HAP-1 (cell line): ENCODE results near the gene SPRED3.
A peak's percentile ranks its signal among the peaks of the same experiment; 100 is the strongest.
"Not testable (repeated sequence)": the region's sequence is repeated elsewhere in the genome, so short reads cannot be mapped to it uniquely, and the experiment has no call there.

Source experiments
- DNase-seq, 2 experiments: peaks; one replicate each; pipeline ENCODE4 v3.0.0-alpha.2; 2016 to 2020; ENCODE audit warnings: low spot score in 2 of 2
- H3K27me3 ChIP-seq: fragments of 250-450 bp; sonication (Bioruptor Pico); 2 replicates; pipeline ENCODE4 v1.5.1; 2020; ENCODE audit warnings: low read depth, mild to moderate bottlenecking, moderate library complexity
- H3K36me3 ChIP-seq: fragments of 250-450 bp; sonication (Bioruptor Pico); replicated peaks from 2 replicates; pipeline ENCODE4 v1.5.1; 2020; ENCODE audit warnings: mild to moderate bottlenecking
- H3K4me1 ChIP-seq: fragments of 250-450 bp; sonication (Bioruptor Pico); 2 replicates; pipeline ENCODE4 v1.5.1; 2020; ENCODE audit warnings: mild to moderate bottlenecking
- H3K4me3 ChIP-seq: fragments of 250-450 bp; sonication (Bioruptor Pico); 2 replicates; pipeline ENCODE4 v1.5.1; 2020; ENCODE audit warnings: mild to moderate bottlenecking, moderate library complexity
- H3K9me3 ChIP-seq: fragments of 250-450 bp; sonication (Bioruptor Pico); 2 replicates; pipeline ENCODE4 v1.5.1; 2020; ENCODE audit warnings: mild to moderate bottlenecking, moderate library complexity
- in situ Hi-C: fragments of 300-500 bp; cut with MboI; formaldehyde crosslinking; loops from 3 replicates; pipeline ENCODE4 v1.14.3; 2020; ENCODE audit warnings: low sequenced_read_pairs, inconsistent platforms, mixed read lengths

Gene SPRED3

DNA sequence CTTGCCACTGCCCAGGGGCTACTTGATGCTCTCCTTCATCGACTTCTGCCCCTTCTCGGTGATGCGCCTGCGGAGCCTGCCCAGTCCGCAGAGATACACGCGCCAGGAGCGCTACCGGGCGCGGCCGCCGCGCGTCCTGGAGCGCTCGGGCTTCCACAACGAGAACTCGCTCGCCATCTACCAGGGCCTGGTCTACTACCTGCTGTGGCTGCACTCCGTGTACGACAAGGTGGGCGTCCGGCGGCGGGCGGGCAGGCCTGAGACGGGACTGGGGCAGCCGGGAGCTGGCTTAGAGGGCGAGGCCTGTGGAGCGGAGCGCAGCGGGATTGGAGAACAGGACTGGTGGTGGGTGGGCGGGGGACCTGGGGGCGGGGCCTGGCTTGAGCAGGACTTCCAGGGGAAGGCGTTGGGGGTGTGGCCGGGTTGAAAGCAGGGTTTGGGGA lies 26.8 kb upstream of the SPRED3 start:
- Histone ChIP-seq H3K4me3 (peak overlapping the region; percentile 40), H3K9me3 (peaks cover 4% of the 10 kb centered on the region), H3K27me3 (peaks cover 9% of the 10 kb centered on the region; the same call in 1 of the 2 replicates), H3K4me1 (peaks cover 11% of the 10 kb centered on the region), H3K36me3 (no peaks in the 10 kb centered on the region)
- peak; percentile 90 to 97 for DNase-seq
- in situ Hi-C loops, result no loop called here

DNA sequence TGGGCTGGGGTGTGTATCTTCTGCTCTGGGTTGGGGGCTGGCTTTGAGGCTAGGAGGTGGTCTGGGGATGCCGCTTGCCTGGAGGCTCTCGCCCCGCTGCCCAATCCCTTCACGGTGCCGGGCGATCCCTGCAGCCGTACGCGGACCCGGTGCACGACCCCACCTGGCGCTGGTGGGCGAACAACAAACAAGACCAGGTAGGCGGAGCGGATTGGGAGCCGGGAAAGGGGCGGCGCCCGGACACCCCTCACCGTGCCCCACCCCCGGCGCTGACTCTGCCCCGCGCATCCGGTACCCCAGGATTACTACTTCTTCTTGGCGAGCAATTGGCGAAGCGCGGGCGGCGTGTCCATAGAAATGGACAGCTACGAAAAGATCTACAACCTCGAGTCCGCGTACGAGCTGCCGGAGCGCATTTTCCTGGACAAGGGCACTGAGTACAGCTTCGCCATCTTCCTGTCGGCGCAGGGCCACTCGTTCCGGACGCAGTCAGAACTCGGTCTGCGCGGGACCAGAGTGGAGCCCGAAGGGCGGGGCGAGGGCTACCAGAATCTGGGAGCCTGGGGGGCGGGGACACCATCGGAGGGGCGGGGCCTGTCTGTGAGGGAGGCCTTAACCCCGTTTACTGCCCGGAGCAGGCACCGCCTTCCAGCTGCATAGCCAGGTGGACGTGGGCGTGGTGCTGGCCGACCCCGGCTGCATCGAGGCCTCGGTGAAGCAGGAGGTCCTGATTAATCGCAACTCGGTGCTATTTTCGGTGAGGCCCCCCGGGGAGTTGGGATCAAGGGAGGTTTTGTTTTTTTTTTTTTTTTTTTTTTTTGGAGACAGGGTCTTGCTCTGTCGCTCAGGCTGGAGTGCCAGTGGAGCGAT lies 26.2 kb upstream of the SPRED3 start:
- Histone ChIP-seq H3K9me3 (peaks cover 4% of the 10 kb centered on the region), H3K27me3 (peaks cover 9% of the 10 kb centered on the region; the same call in 1 of the 2 replicates), H3K4me3 (peak overlapping the region; percentile 40), H3K36me3 (no peaks in the 10 kb centered on the region), H3K4me1 (peaks cover 11% of the 10 kb centered on the region)
- in situ Hi-C loops, result no loop called here
- peak; percentile 74 to 96 for DNase-seq

DNA sequence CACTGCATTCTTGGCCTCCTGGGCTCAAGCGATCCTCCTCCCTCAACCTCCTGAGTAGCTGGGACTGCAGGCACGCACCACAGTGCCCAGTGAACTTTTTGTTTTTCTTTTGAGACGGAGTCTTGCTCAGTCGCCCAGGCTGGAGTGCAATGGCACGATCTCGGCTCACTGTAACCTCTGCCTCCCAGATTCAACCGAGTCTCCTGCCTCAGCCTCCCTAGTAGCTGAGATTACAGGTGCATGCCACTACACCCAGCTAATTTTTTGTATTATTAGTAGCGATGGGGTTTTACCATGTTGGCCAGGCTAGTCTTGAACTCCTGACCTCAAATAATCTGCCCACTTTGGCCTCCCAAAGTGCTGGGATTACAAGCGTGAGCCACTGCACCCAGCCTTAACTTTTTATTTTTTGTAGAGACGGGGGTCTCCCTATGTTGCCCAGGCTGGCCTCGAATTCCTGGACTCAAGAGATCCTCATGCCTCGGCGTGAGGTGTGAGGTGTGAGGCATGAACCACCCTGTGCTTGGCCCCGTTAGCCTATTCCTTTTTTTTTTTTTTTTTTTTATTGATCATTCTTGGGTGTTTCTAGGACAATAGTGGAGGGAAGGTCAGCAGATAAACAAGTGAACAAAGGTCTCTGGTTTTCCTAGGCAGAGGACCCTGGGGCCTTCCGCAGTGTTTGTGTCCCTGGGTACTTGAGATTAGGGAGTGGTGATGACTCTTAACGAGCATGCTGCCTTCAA lies 25.4 kb upstream of the SPRED3 start:
- peaks cover 11% of the 10 kb centered on the region for H3K4me1 ChIP-seq
- H3K36me3 ChIP-seq, DNase-seq, in situ Hi-C loops, H3K27me3 ChIP-seq, H3K4me3 ChIP-seq, H3K9me3 ChIP-seq: not testable (repeated sequence)

DNA sequence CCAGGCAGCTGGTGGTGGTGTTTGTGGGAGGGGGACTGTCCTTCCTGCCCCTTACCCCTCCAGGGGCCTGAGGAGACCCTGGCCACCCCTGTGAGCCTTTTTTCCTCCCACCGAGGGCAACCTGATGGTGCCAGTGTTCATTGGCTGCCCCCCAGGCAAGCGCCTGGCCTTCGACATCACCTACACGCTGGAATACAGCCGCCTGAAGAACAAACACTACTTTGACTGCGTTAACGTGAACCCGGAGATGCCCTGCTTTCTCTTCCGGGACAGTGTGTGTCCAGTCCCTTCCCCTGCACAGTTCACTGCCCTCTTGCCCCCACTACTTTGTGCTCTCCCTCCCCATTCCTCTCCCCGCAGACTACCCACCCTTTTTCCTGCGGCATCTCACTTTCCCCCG lies 21.5 kb upstream of the SPRED3 start:
- Histone ChIP-seq H3K4me3 (no peak overlapping the region), H3K4me1 (peaks cover 5% of the 10 kb centered on the region), H3K27me3 (no peaks in the 10 kb centered on the region), H3K9me3 (peaks cover 4% of the 10 kb centered on the region), H3K36me3 (no peaks in the 10 kb centered on the region)
- in situ Hi-C loops, result no loop called here
- no peak for DNase-seq

DNA sequence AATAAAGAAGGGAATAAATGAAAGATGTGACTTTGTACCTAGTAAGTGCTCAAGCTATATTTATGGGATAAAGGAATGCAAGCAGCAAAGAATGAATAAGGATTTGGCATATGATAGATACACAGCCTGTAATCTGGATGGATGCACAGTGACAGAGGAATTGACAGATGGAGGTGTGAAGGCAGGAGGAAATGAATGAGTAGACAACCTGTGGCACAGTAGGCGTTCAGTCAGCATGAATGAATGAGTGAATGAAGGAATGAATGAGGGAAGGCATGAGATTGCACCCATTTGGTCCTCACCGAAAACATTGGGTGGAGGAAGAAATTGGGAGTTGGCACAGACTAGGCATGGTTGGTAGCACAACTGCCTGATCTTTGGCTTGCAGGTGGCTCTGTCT lies 18.9 kb upstream of the SPRED3 start:
- no peak for DNase-seq
- Histone ChIP-seq H3K4me1 (no peaks in the 10 kb centered on the region; the same call in 1 of the 2 replicates), H3K27me3 (no peaks in the 10 kb centered on the region), H3K4me3 (no peak overlapping the region), H3K36me3 (no peaks in the 10 kb centered on the region), H3K9me3 (peaks cover 3% of the 10 kb centered on the region)
- in situ Hi-C loops, result no loop called here

DNA sequence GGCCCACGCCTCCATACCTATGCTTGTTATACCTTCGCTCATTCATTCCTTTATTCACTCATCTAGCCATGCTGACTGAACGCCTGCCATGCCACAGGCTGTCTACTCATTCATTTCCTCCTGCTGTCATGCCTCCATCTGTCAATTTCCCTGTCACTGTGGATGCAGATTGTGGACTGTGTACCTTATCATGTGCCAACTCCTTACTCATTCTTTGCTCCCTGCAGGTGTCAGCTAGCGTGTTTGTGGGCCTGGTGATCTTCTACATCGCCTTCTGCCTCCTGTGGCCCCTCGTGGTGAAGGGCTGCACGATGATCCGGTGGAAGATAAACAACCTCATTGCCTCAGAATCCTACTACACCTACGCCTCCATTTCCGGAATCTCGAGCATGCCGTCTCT lies 18.2 kb upstream of the SPRED3 start:
- no peaks in the 10 kb centered on the region for H3K36me3 ChIP-seq
- no peak for DNase-seq
- H3K27me3 ChIP-seq, result no peaks in the 10 kb centered on the region
- no peak overlapping the region for H3K4me3 ChIP-seq
- no peaks in the 10 kb centered on the region for H3K9me3 ChIP-seq
- no peaks in the 10 kb centered on the region; the same call in 1 of the 2 replicates for H3K4me1 ChIP-seq
- in situ Hi-C loops, result no loop called here

DNA sequence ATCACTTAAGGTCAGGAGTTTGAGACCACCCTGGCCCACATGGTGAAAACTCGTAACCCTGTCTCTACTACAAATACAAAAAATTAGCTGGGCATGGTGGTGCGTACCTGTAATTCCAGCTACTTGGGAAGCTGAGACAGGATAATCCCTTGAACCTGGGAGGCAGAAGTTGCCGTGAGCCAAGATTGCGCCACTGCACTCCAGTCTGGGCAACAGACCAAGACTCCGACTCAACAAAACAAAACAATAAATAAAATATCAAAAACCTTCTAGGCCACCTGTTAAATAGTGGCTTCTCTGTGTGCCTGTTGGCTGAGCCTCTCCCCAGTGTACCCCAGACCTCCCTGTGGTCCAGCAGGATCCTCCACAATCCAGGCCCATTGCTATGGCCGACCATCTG lies 17.4 kb upstream of the SPRED3 start:
- Histone ChIP-seq H3K4me3 (no peak overlapping the region), H3K36me3 (peaks cover 1% of the 10 kb centered on the region), H3K4me1 (peaks cover 1% of the 10 kb centered on the region), H3K27me3 (no peaks in the 10 kb centered on the region), H3K9me3 (no peaks in the 10 kb centered on the region)
- in situ Hi-C loops, result no loop called here
- no peak for DNase-seq

DNA sequence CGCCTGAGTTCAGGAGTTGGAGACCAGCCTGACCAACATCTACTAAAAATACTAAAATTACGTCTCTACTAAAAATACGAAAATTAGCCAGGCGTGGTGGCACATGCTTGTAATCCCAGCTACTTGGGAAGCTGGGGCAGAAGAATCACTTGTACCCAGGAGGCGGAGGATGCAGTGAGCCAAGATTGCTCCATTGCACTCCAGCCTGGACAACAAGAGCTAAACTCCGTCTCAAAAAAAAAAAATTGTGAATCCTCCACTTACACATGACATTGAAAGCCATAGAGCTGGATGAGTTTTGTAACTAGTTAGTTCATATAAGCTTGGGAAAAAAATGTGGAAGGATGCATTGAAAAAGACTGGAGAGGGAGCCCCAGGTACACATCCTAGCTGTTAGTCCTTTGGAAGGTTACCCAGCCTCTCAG lies 14.6 kb upstream of the SPRED3 start:
- no peaks in the 10 kb centered on the region for H3K27me3 ChIP-seq
- in situ Hi-C loops, result no loop called here
- H3K4me3 ChIP-seq, result peak overlapping the region; percentile 96
- peaks cover 3% of the 10 kb centered on the region for H3K4me1 ChIP-seq
- H3K36me3 ChIP-seq, result peaks cover 23% of the 10 kb centered on the region
- H3K9me3 ChIP-seq, result no peaks in the 10 kb centered on the region
- DNase-seq, result no peak

DNA sequence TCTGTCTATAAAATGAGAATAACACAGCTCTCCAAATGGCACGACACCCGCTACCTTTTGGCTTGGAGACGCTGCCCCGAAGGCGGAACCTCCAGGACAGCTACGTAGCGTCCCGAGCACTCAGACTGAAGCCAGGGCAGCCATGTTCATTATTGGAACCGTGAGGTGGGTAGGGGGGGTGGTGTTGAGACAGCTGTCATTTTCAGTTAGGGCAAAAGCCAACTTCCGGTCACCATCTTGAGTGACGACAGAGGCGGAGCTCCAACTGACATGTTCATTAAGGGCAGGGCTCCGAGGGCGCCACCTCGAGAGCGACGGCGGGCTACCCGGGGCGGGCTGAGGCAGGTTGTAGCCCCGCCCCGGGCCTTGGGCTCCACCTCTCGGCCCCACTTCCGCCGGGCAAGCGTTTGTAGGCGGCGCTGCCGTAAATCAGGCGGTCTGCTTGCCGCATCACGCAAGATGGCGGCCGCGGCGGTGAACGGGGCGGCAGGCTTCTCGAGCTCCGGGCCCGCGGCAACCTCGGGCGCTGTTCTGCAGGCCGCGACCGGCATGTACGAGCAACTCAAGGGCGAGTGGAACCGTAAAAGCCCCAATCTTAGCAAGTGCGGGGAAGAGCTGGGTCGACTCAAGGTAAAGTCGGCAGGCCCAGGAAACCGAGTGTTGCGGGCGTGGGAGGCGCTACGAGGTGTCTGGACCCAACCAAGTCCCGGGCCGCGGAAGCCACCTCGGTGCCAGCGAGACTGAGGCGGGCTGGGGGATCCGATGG lies 14.0 kb upstream of the SPRED3 start, which contains the start of gene PSMD8:
Gene PSMD8, plus strand, starts transcription at position 240 of the 766 bp plus-strand sequence. Its CDS starts 31 bp downstream, at position 271.
- Histone ChIP-seq H3K27me3 (no peaks in the 10 kb centered on the region), H3K9me3 (no peaks in the 10 kb centered on the region), H3K36me3 (peaks cover 29% of the 10 kb centered on the region), H3K4me3 (peak within 1 kb of the TSS; percentile 96), H3K4me1 (peaks cover 3% of the 10 kb centered on the region)
- in situ Hi-C loops, result no loop called here
- peak; percentile 98 to 99 for DNase-seq

DNA sequence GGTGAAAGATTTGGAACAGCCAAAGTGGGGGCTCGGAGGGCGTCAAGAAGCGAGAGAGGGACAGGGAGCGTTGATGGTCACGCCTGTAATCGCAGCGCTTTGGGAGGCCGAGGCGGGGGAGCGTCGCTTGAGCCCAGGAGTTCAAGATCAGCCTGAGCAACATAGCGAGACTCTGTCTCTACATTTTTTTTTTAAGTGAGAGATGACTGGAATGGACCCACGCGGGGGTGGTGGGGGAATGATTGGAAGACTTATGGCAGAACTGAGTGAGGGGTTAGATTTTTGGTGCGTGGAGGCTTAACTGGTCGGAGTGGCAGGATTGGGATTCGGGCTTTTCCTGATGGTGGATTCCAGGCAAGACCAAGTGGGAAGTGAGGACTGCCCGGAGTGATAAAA lies 13.4 kb upstream of the SPRED3 start:
- DNase-seq, result no peak
- Histone ChIP-seq H3K36me3 (peaks cover 35% of the 10 kb centered on the region), H3K27me3 (no peaks in the 10 kb centered on the region), H3K4me1 (peaks cover 3% of the 10 kb centered on the region), H3K9me3 (no peaks in the 10 kb centered on the region), H3K4me3 (peak overlapping the region; percentile 96)
- in situ Hi-C loops, result no loop called here

DNA sequence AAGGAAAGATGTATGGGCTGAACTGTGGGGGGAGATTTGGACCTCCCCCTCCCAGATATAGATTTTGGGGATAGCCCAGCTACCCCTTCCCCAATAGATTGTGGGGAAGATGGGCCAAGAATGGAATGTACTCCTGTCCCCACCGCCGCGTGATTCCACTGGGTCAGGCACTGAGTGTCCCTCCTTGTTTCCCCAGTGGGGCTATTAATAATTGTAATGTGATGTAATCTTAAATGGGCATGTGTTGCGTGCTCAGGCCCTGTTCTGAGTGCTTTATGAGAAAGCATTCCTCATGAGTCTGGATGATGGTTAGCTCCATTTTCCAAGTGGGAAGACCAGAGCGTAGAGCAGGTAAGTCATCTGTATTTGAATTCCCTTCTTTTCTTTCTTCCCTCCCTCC lies 12.7 kb upstream of the SPRED3 start:
- in situ Hi-C loops, result no loop called here
- H3K4me1 ChIP-seq, result peaks cover 3% of the 10 kb centered on the region
- H3K27me3 ChIP-seq, result no peaks in the 10 kb centered on the region
- DNase-seq, result no peak
- H3K9me3 ChIP-seq, result no peaks in the 10 kb centered on the region
- peaks cover 39% of the 10 kb centered on the region for H3K36me3 ChIP-seq
- H3K4me3 ChIP-seq, result peak overlapping the region; percentile 96

DNA sequence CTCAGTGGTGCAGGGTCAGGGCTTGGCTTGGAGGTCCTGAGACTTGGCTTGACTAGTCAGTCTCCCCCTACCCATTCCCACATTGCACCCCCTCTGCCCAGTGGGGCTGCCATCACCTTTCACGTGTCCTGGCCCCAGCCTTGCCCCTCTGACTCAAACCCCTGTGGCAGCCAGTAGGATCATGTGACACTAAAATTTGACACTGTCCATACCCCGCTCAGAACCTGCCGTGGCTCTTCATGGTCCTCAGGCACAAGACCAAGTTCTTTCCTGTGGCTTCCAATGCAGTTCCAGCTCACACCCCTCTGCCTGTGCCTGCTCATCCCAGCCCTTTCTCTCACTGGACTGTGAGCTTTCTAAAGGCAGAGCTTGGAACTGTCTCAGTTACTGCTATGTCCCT lies 11.9 kb upstream of the SPRED3 start:
- Histone ChIP-seq H3K36me3 (peaks cover 47% of the 10 kb centered on the region), H3K9me3 (no peaks in the 10 kb centered on the region), H3K27me3 (no peaks in the 10 kb centered on the region), H3K4me3 (peak overlapping the region; percentile 96; the same call in 1 of the 2 replicates), H3K4me1 (peaks cover 3% of the 10 kb centered on the region)
- no peak for DNase-seq
- in situ Hi-C loops, result no loop called here

DNA sequence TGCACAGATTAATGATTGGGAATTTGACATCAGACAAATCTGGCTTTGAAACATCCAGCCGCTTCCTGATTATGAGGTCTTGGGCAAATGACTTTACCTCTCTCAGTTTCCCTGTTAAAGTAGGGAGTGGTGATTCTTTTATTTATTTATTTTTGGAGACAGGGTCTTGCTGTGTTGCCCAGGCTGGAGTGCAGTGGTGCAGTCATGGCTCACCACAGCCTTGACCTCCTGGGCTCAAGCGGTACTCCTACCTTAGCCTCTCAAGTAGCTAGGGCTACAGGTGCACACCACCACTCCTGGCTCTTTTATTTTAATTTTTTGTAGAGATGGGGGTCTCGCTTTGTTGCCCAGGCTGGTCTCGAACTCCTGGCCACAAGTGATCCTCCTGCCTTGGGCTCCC lies 11.4 kb upstream of the SPRED3 start:
- H3K9me3 ChIP-seq, result no peaks in the 10 kb centered on the region
- no peak overlapping the region for H3K4me3 ChIP-seq
- in situ Hi-C loops, result no loop called here
- H3K27me3 ChIP-seq, result no peaks in the 10 kb centered on the region
- H3K4me1 ChIP-seq, result peaks cover 3% of the 10 kb centered on the region
- peaks cover 52% of the 10 kb centered on the region for H3K36me3 ChIP-seq
- DNase-seq, result no peak
